Trophoblast cell (in vitro differentiated cells and primary cell): Measurements from ENCODE around the gene PPP1R12A.

Source experiments
- DNase-seq, 2 donors: peaks; one replicate each; pipeline ENCODE4 v3.0.0-alpha.2; 2016
- H2AFZ ChIP-seq: 2 replicates; pipeline ENCODE4 v1.6.1; 2013; ENCODE audit warnings: low read length, moderate library complexity, mild to moderate bottlenecking; ENCODE audit not compliant: insufficient read depth, poor library complexity
- H2AK5ac ChIP-seq: 2 replicates; pipeline ENCODE4 v1.6.1; 2013; ENCODE audit warnings: mild to moderate bottlenecking, low read length
- H2BK120ac ChIP-seq: 2 replicates; pipeline ENCODE4 v1.6.1; 2013; ENCODE audit warnings: low read length, mild to moderate bottlenecking, moderate library complexity; ENCODE audit not compliant: insufficient read depth, poor library complexity
- H2BK12ac ChIP-seq: 2 replicates; pipeline ENCODE4 v1.6.1; 2013; ENCODE audit warnings: mild to moderate bottlenecking, low read length, moderate library complexity
- H2BK5ac ChIP-seq: 2 replicates; pipeline ENCODE4 v1.6.1; 2013; ENCODE audit warnings: low read length, low read depth, moderate library complexity, mild to moderate bottlenecking; ENCODE audit not compliant: poor library complexity
- H3K14ac ChIP-seq: 2 replicates; pipeline ENCODE4 v1.6.1; 2013; ENCODE audit warnings: mild to moderate bottlenecking, low read length
- H3K18ac ChIP-seq: 2 replicates; pipeline ENCODE4 v1.6.1; 2013; ENCODE audit warnings: mild to moderate bottlenecking, low read length
- H3K23ac ChIP-seq: 2 replicates; pipeline ENCODE4 v1.6.1; 2013; ENCODE audit warnings: low read length
- H3K27ac ChIP-seq: 2 replicates; pipeline ENCODE4 v1.5.1; 2013; ENCODE audit warnings: low read depth, mild to moderate bottlenecking, inconsistent platforms, low read length, moderate library complexity
- H3K27me3 ChIP-seq: 2 replicates; pipeline ENCODE4 v1.6.1; 2013; ENCODE audit warnings: inconsistent platforms, mild to moderate bottlenecking, low read length, moderate library complexity; ENCODE audit not compliant: insufficient read depth
- H3K36me3 ChIP-seq, 2 experiments: 1 replicate in 1 of 2; 2 replicates in 1 of 2; pipeline ENCODE4 v1.6.1; 2013; ENCODE audit warnings: low read length in 2 of 2, mild to moderate bottlenecking in 2 of 2, moderate library complexity in 1 of 2; ENCODE audit not compliant: insufficient read depth in 2 of 2, control insufficient read depth in 1 of 2
- H3K4ac ChIP-seq: 2 replicates; pipeline ENCODE4 v1.6.1; 2013; ENCODE audit warnings: low read depth, mild to moderate bottlenecking, low read length, moderate library complexity
- H3K4me1 ChIP-seq, 2 experiments: 1 replicate in 1 of 2; 2 replicates in 1 of 2; pipeline ENCODE4 v1.6.1; 2013; ENCODE audit warnings: low read length in 2 of 2, mild to moderate bottlenecking in 2 of 2, moderate library complexity in 1 of 2; ENCODE audit not compliant: insufficient read depth in 2 of 2, control insufficient read depth in 1 of 2
- H3K4me2 ChIP-seq: 2 replicates; pipeline ENCODE4 v1.6.1; 2013; ENCODE audit warnings: inconsistent platforms, mild to moderate bottlenecking, low read length, moderate library complexity
- H3K4me3 ChIP-seq: 2 replicates; pipeline ENCODE4 v1.5.1; 2013; ENCODE audit warnings: mild to moderate bottlenecking, low read depth, low read length, inconsistent platforms
- H3K79me1 ChIP-seq: one replicate; pipeline ENCODE4 v1.6.1; 2013; ENCODE audit warnings: low read length
- H3K79me2 ChIP-seq: 2 replicates; pipeline ENCODE4 v1.6.1; 2013; ENCODE audit warnings: low read length, mild to moderate bottlenecking; ENCODE audit not compliant: control insufficient read depth, insufficient read depth, poor library complexity
- H3K9ac ChIP-seq: 2 replicates; pipeline ENCODE4 v1.6.1; 2013; ENCODE audit warnings: mild to moderate bottlenecking, low read length
- H3K9me3 ChIP-seq: 2 replicates; pipeline ENCODE4 v1.6.1; 2013; ENCODE audit warnings: low read depth, mild to moderate bottlenecking, control low read depth, inconsistent platforms, low read length; ENCODE audit not compliant: insufficient read depth
- H4K12ac ChIP-seq: 2 replicates; pipeline ENCODE4 v1.6.1; 2013; ENCODE audit warnings: low read depth, mild to moderate bottlenecking, low read length, moderate library complexity
- H4K8ac ChIP-seq: 2 replicates; pipeline ENCODE4 v1.6.1; 2013; ENCODE audit warnings: low read depth, mild to moderate bottlenecking, low read length, moderate library complexity
- H4K91ac ChIP-seq: one replicate; pipeline ENCODE4 v1.6.1; 2013; ENCODE audit warnings: low read depth, mild to moderate bottlenecking, low read length, moderate library complexity
- WGBS: extraction: QIAGEN DNeasy Blood & Tissue Kit; methylation state at CpG from one replicate; pipeline ENCODE4 v1.1.7; 2013; ENCODE audit warnings: missing lambda C conversion rate; ENCODE audit not compliant: insufficient read length, insufficient coverage; ENCODE audit errors: extremely low coverage; 5-methylcytosine and 5-hydroxymethylcytosine counted together

The PPP1R12A gene

GRCh38 chr12:79886917-79887519, 47.9 kb downstream of the PPP1R12A start:
- Histone ChIP-seq H3K18ac (no peak overlapping the region), H3K9me3 (no peaks in the 10 kb centered on the region), H2AK5ac (no peak overlapping the region), H4K91ac (no peak overlapping the region), H3K27me3 (no peaks in the 10 kb centered on the region), H3K4me3 (no peak overlapping the region), H2BK12ac (no peak overlapping the region), H3K79me2 (peaks cover 3% of the 10 kb centered on the region), H3K14ac (no peak overlapping the region), H3K36me3 (no peaks in the 10 kb centered on the region), H3K79me1 (no peaks in the 10 kb centered on the region), H2AFZ (no peak overlapping the region), H3K4me2 (no peak overlapping the region), H2BK5ac (no peak overlapping the region), H3K4me1 (no peaks in the 10 kb centered on the region), H3K9ac (no peak overlapping the region), H4K8ac (no peak overlapping the region), H2BK120ac (no peak overlapping the region), H3K27ac (no peak overlapping the region), H3K23ac (no peak overlapping the region), H4K12ac (no peak overlapping the region), H3K4ac (no peak overlapping the region)
- whole genome bisulfite sequencing = no CpG with 5 or more reads among the region's 3 CpGs
- DNase-seq = peak in 1 of 2 donors; percentile 85

- Histone ChIP-seq H3K9me3 (no peaks in the 10 kb centered on the region), H2AK5ac (no peak overlapping the region)
- no CpG with 5 or more reads among the region's 3 CpGs for WGBS
Observed at GRCh38 chr12:79885911-79886490, 48.9 kb downstream of the PPP1R12A start.

GRCh38 chr12:79884401-79885006, 50.4 kb downstream of the PPP1R12A start:
- no CpG with 5 or more reads among the region's 3 CpGs for WGBS
- Histone ChIP-seq H3K14ac (no peak overlapping the region), H3K4ac (no peak overlapping the region), H3K79me1 (no peaks in the 10 kb centered on the region), H4K8ac (no peak overlapping the region), H2BK5ac (no peak overlapping the region), H3K79me2 (no peaks in the 10 kb centered on the region), H3K18ac (no peak overlapping the region), H2AK5ac (no peak overlapping the region), H3K4me2 (no peak overlapping the region), H3K36me3 (no peaks in the 10 kb centered on the region), H3K4me3 (no peak overlapping the region), H2BK120ac (no peak overlapping the region), H3K27me3 (no peaks in the 10 kb centered on the region), H2BK12ac (no peak overlapping the region), H3K27ac (no peak overlapping the region), H3K9ac (no peak overlapping the region), H4K91ac (no peak overlapping the region), H3K23ac (no peak overlapping the region), H3K4me1 (peaks cover 0 to 1% of the 10 kb centered on the region in 2 experiments), H3K9me3 (no peaks in the 10 kb centered on the region), H2AFZ (no peak overlapping the region), H4K12ac (no peak overlapping the region)
- DNase-seq = no peak

More at GRCh38 chr12:79885911-79886490, 48.9 kb downstream of the PPP1R12A start:
- H3K36me3 ChIP-seq = no peaks in the 10 kb centered on the region
- no peak overlapping the region for H2AFZ ChIP-seq
- H3K79me2 ChIP-seq = no peaks in the 10 kb centered on the region
- H3K27ac ChIP-seq = no peak overlapping the region
- H3K4me1 ChIP-seq = peaks cover 0 to 1% of the 10 kb centered on the region in 2 experiments
- H3K79me1 ChIP-seq = no peaks in the 10 kb centered on the region
- H3K9ac ChIP-seq = no peak overlapping the region
- no peaks in the 10 kb centered on the region for H3K27me3 ChIP-seq
- no peak overlapping the region for H3K4ac ChIP-seq
- no peak overlapping the region for H4K12ac ChIP-seq
- DNase-seq = no peak
- H3K4me2 ChIP-seq = no peak overlapping the region
- H2BK5ac ChIP-seq = no peak overlapping the region
- H4K91ac ChIP-seq = no peak overlapping the region
- no peak overlapping the region for H3K14ac ChIP-seq
- no peak overlapping the region for H3K4me3 ChIP-seq
- H4K8ac ChIP-seq = no peak overlapping the region
- H3K18ac ChIP-seq = no peak overlapping the region
- no peak overlapping the region for H2BK120ac ChIP-seq
- H2BK12ac ChIP-seq = no peak overlapping the region
- no peak overlapping the region for H3K23ac ChIP-seq

- no peak overlapping the region for H3K4ac ChIP-seq
- H3K14ac ChIP-seq = no peak overlapping the region
- H4K12ac ChIP-seq = no peak overlapping the region
- H3K27me3 ChIP-seq = no peaks in the 10 kb centered on the region
- H2BK12ac ChIP-seq = no peak overlapping the region
- H4K8ac ChIP-seq = no peak overlapping the region
- no peak overlapping the region for H3K18ac ChIP-seq
- peaks cover 0 to 3% of the 10 kb centered on the region in 2 experiments for H3K4me1 ChIP-seq
- H2AFZ ChIP-seq = no peak overlapping the region
- H2BK120ac ChIP-seq = no peak overlapping the region
- no peak overlapping the region for H3K9ac ChIP-seq
- no peak overlapping the region for H3K4me2 ChIP-seq
- no peaks in the 10 kb centered on the region for H3K36me3 ChIP-seq
- DNase-seq = no peak
- H3K9me3 ChIP-seq = no peaks in the 10 kb centered on the region
- peaks cover 1% of the 10 kb centered on the region for H3K79me1 ChIP-seq
- H3K4me3 ChIP-seq = no peak overlapping the region
- no peak overlapping the region for H2AK5ac ChIP-seq
- H4K91ac ChIP-seq = no peak overlapping the region
- no peak overlapping the region for H2BK5ac ChIP-seq
- no peaks in the 10 kb centered on the region for H3K79me2 ChIP-seq
- no peak overlapping the region for H3K23ac ChIP-seq
- no CpG with 5 or more reads among the region's 1 CpG for WGBS
- no peak overlapping the region for H3K27ac ChIP-seq
Observed at GRCh38 chr12:79883216-79883615, 51.7 kb downstream of the PPP1R12A start.
